Tibial nerve (tissue), 3 donors: ENCODE results near the gene SUFU.

ENCODE experiments used
- POLR2A ChIP-seq, 2 donors: fragments of 450-650 bp; IDR thresholded peaks; one replicate each; pipeline ENCODE4 v1.6.1; 2017; ENCODE audit warnings: antibody characterized with exemption in 2 of 2, mild to moderate bottlenecking in 2 of 2, moderate library complexity in 2 of 2
- TF ChIP-seq, protein P1 (sequence below), 5 experiments: fragments of 200-600 bp in 3 of 5; fragments of 450-650 bp in 2 of 5; sonication (generic) in 3 of 5; IDR thresholded peaks; one replicate each; pipeline ENCODE4 v1.5.1; 2016 to 2019; ENCODE audit warnings: antibody characterized with exemption in 5 of 5, mild to moderate bottlenecking in 3 of 5, moderate library complexity in 2 of 5

DNA sequence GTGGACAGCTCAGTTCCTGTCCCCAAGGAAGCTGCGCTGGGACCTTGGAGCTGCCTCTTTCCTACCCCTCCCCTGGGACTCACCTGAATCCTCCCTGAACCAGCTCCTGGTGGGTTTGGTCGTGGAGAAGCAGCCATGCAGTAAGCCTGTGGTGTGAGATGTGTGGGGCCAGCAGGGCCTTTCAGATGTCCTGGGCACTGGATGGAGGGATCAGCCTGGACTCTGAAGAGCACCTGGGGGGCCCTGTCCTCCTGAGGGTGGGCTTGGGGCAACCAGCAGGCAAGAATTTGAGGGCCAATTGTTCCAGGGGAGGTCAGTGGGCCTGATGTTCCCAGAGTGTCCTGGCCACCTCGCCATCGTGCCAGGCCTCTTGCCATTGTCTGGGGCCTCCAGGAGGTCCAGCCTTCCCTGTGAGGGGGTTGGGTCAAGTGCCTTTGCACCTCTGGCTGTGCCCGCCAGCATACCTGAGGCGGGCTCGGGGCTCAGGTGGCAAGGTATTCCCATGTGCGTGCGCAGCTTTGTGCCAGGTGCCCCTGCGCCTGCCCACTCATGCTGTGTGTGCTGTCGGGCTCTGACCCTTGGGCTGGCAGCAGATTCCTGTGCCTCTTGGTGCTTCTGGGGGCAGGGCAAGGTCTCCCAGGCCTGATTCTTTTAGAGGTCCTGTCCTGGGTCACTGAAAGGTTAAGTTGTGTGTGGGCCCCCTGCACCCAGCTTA lies 147.8 kb downstream of the SUFU start:
- TF ChIP-seq, protein P1, sequence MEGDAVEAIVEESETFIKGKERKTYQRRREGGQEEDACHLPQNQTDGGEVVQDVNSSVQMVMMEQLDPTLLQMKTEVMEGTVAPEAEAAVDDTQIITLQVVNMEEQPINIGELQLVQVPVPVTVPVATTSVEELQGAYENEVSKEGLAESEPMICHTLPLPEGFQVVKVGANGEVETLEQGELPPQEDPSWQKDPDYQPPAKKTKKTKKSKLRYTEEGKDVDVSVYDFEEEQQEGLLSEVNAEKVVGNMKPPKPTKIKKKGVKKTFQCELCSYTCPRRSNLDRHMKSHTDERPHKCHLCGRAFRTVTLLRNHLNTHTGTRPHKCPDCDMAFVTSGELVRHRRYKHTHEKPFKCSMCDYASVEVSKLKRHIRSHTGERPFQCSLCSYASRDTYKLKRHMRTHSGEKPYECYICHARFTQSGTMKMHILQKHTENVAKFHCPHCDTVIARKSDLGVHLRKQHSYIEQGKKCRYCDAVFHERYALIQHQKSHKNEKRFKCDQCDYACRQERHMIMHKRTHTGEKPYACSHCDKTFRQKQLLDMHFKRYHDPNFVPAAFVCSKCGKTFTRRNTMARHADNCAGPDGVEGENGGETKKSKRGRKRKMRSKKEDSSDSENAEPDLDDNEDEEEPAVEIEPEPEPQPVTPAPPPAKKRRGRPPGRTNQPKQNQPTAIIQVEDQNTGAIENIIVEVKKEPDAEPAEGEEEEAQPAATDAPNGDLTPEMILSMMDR (IDR thresholded peaks at IDR 0.05), result no peak
- TF ChIP-seq POLR2A (IDR thresholded peaks at IDR 0.05), result no peak
